ENCODE results near the gene FTL. TPM values are rescaled to one million over a fixed set of nuclear protein-coding genes. Genes with fewer than 3 reads are reported as not detected.

Gene FTL
- total and polyA plus RNA-seq, 12 donors: 450 to 3,518 (median 747) TPM

DNA sequence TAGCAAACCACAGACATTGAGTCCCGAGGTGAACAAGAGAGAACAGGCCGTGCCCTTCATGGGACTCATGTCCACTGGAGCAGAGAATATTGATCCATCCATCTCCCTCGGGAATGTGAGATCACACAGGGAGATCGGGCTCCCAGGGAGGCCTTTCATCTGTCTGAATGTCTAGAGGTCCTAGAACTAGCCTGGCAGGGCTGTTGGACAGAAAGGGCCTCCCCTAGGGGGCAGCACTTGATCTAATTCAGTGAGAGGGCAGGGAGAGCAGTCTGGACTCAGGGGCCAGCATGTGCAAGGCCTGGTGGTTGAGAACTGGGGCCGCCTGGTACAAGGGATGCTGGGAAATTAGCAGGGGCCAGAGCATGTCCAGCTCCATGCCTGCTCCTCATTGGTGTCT lies 32.9 kb downstream of the FTL start:
- H3K4me3 ChIP-seq: no peak overlapping the region
- intact Hi-C loops (cut with DNase I): loop anchor here in 5 of 10 donors (10.0 kb wide), 4 partner anchors 77 to 217 kb away; partner anchors contain the start of genes KCNA7 (in 2 of the 5), HRC (in 1 of the 5) and TRPM4 (in 1 of the 5)
- no peak overlapping the region for H3K27ac ChIP-seq
- TF ChIP-seq, protein P1, sequence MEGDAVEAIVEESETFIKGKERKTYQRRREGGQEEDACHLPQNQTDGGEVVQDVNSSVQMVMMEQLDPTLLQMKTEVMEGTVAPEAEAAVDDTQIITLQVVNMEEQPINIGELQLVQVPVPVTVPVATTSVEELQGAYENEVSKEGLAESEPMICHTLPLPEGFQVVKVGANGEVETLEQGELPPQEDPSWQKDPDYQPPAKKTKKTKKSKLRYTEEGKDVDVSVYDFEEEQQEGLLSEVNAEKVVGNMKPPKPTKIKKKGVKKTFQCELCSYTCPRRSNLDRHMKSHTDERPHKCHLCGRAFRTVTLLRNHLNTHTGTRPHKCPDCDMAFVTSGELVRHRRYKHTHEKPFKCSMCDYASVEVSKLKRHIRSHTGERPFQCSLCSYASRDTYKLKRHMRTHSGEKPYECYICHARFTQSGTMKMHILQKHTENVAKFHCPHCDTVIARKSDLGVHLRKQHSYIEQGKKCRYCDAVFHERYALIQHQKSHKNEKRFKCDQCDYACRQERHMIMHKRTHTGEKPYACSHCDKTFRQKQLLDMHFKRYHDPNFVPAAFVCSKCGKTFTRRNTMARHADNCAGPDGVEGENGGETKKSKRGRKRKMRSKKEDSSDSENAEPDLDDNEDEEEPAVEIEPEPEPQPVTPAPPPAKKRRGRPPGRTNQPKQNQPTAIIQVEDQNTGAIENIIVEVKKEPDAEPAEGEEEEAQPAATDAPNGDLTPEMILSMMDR (IDR thresholded peaks at IDR 0.05): peak in 7 of 9 donors; percentile 28 to 57 (median 37)
- H3K27me3 ChIP-seq: no peaks in the 10 kb centered on the region
- H3K4me1 ChIP-seq: peaks cover 0 to 14% (median 13%) of the 10 kb centered on the region in 9 donors
- no peaks in the 10 kb centered on the region for H3K9me3 ChIP-seq
- WGBS, 2 donors: 68% methylated on average over 5 of the region's 5 CpGs
- H3K36me3 ChIP-seq: peaks cover 0 to 26% (median 0%) of the 10 kb centered on the region in 9 donors
- ATAC-seq (no peak), DNase-seq (no peak)

DNA sequence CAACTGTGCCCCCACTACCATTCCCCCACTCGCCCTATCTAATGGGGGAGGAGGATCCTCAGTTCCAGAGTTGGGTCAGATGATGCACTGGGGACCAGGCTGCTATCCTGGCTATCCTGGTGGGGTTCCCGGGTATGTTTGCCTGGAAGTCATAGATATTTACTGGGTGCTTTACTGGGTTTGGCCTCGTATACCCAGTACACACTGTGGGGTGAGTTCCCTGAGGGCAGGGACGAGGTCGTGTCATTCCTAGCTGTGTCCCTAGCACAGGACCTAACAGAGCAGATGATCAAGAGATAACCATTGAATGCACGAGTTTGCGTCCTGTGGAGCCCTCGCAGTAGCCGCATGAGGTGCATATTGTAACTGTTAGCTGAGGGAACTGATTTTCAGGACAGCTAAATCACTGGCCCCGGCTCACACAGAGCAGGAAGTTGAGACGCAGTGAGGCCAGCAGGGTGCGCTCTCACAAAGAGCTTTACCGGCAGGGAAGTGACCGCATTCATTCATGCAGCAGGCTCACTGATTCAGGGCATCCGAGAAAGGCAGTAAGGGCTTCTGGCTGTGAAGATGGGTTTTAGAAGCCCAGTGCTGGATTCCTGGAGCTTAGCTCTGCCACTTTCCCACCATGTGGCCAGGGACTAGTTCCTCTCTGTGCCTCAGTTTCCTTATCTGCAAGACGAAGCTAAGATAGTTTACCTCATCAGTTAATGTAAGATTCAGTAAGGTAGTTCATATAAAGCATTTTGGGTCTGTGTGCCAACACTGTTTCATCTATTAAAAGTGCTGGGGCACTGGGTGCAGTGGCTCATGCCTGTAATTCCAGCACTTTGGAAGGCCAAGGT lies 34.6 kb downstream of the FTL start:
- DNase-seq (peak in 1 of 2 donors; percentile 52), ATAC-seq (peak in 6 of 8 donors; percentile 27 to 71 (median 58))
- intact Hi-C loops (cut with DNase I): loop anchor here in 5 of 10 donors (10.0 kb wide), 4 partner anchors 75 to 215 kb away; partner anchors contain the start of genes KCNA7 (in 2 of the 5), HRC (in 1 of the 5) and TRPM4 (in 1 of the 5)

GRCh38 chr19:49004133-49004532 lies 39.0 kb downstream of the FTL start:
- no peak for ATAC-seq

More for the DNA sequence above, 34.6 kb downstream of the FTL start:
- Histone ChIP-seq H3K9me3 (no peaks in the 10 kb centered on the region), H3K27me3 (no peaks in the 10 kb centered on the region), H3K27ac (no peak overlapping the region), H3K4me3 (no peak overlapping the region), H3K4me1 (peaks cover 0 to 6% (median 5%) of the 10 kb centered on the region in 9 donors), H3K36me3 (peaks cover 0 to 44% (median 15%) of the 10 kb centered on the region in 9 donors)
- TF ChIP-seq, protein P1 (IDR thresholded peaks at IDR 0.05): peak; percentile 23 to 74 (median 61)
- 60 to 61% methylated on average over 16 of the region's 16 CpGs for WGBS, 2 donors

DNA sequence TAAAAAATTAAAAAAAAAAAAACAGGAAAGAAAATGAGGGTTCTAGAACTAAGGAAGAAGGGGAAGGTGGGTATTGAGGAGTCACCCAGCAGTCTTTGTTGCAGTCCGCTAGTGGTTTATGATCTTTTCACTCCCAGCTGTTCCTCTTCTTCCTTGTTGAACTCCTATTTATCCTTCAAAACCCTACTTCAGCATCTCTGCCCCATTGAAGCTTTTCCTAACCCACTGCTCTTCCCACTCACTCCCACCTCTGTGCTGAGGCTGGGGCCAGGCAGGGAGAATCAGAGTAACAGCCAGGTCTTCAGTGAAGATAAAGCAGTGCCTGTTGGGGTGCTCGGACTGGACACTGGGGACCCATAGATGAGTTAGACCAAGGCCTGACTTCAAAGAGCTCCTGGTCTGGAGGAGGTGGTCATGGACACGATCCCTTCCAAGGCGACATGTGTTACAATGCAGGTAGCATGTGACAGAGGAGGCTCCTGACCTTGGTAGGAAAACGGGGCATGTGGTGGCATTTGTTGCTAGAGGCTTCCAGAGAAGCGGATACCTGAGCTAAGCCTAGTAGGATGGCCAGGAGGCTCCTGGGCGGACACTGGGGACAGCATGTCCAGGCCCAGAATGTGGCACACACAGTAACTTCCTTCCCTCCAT lies 40.0 kb downstream of the FTL start:
- Histone ChIP-seq H3K27me3 (no peaks in the 10 kb centered on the region), H3K4me3 (no peak overlapping the region), H3K27ac (no peak overlapping the region), H3K4me1 (no peaks in the 10 kb centered on the region), H3K9me3 (no peaks in the 10 kb centered on the region), H3K36me3 (peaks cover 0 to 93% (median 46%) of the 10 kb centered on the region in 9 donors)
- DNase-seq (no peak), ATAC-seq (no peak)
- intact Hi-C loops (cut with DNase I): no loop called here
- whole genome bisulfite sequencing, 2 donors: 95 to 97% methylated on average over 7 of the region's 7 CpGs
- TF ChIP-seq, protein P1 (IDR thresholded peaks at IDR 0.05): no peak

More at GRCh38 chr19:49004133-49004532, 39.0 kb downstream of the FTL start:
- Histone ChIP-seq H3K36me3 (peaks cover 0 to 86% (median 38%) of the 10 kb centered on the region in 9 donors), H3K4me1 (no peaks in the 10 kb centered on the region), H3K9me3 (no peaks in the 10 kb centered on the region), H3K4me3 (no peak overlapping the region), H3K27ac (no peak overlapping the region), H3K27me3 (no peaks in the 10 kb centered on the region)
- TF ChIP-seq, protein P1 (IDR thresholded peaks at IDR 0.05): no peak
- no peak for DNase-seq
- intact Hi-C loops (cut with DNase I): no loop called here
- WGBS, 2 donors: 96 to 98% methylated on average over 15 of the region's 15 CpGs
